HepG2 (cell line): Measurements from ENCODE around the gene C20orf204. TPM values are rescaled to one million over a fixed set of nuclear protein-coding genes. Genes with fewer than 3 reads are reported as not detected.

Experiments used
- CEBPB ChIP-seq: IDR thresholded peaks from 2 replicates; pipeline ENCODE4 v1.6.1; 2011; ENCODE audit warnings: low read depth, low read length, improper control_type of control experiment, borderline replicate concordance
- DMAP1 ChIP-seq: IDR thresholded peaks from 2 replicates; pipeline ENCODE4 v1.6.1; 2016
- ELF1 ChIP-seq: sonication (generic); formaldehyde crosslinking; IDR thresholded peaks from 2 replicates; pipeline ENCODE4 v1.4.0; 2020; ENCODE audit warnings: missing genetic modification reagents
- ELF3 ChIP-seq: IDR thresholded peaks from 2 replicates; pipeline ENCODE4 v1.6.1; 2016; ENCODE audit warnings: missing genetic modification reagents, missing compliant biosample characterization
- HMG20B ChIP-seq: conservative IDR thresholded peaks from 2 replicates; pipeline ENCODE4 v1.6.1; 2016; ENCODE audit warnings: missing genetic modification reagents, missing compliant biosample characterization
- HNF1B ChIP-seq: sonication (generic); formaldehyde crosslinking; IDR thresholded peaks from 2 replicates; pipeline ENCODE4 v1.5.1; 2020; ENCODE audit warnings: mild to moderate bottlenecking, moderate library complexity, missing genetic modification reagents
- HNF4A ChIP-seq: sonication (generic); formaldehyde crosslinking; IDR thresholded peaks from 2 replicates; pipeline ENCODE4 v1.4.0; 2020; ENCODE audit warnings: missing genetic modification reagents
- IRF2 ChIP-seq: IDR thresholded peaks from 2 replicates; pipeline ENCODE4 v1.6.1; 2018; ENCODE audit warnings: missing genetic modification reagents, missing compliant biosample characterization
- KDM1A ChIP-seq: IDR thresholded peaks from 2 replicates; pipeline ENCODE4 v1.6.1; 2016; ENCODE audit warnings: missing compliant biosample characterization
- KDM5B ChIP-seq: sonication (generic); formaldehyde crosslinking; IDR thresholded peaks from 2 replicates; pipeline ENCODE4 v1.4.0; 2020; ENCODE audit warnings: missing genetic modification reagents, mild to moderate bottlenecking, borderline replicate concordance
- MED1 ChIP-seq: sonication (generic); formaldehyde crosslinking; IDR thresholded peaks from 2 replicates; pipeline ENCODE4 v1.4.0; 2020; ENCODE audit warnings: missing genetic modification reagents
- NFKB2 ChIP-seq: sonication (generic); formaldehyde crosslinking; IDR thresholded peaks from 2 replicates; pipeline ENCODE4 v1.4.0; 2020; ENCODE audit warnings: missing genetic modification reagents, borderline replicate concordance
- PAF1 ChIP-seq: IDR thresholded peaks from 2 replicates; pipeline ENCODE4 v1.6.1; 2016; ENCODE audit warnings: missing genetic modification reagents, missing compliant biosample characterization
- PHF21A ChIP-seq: sonication (generic); formaldehyde crosslinking; IDR thresholded peaks from 2 replicates; pipeline ENCODE4 v1.5.0; 2020; ENCODE audit warnings: mild to moderate bottlenecking, missing genetic modification reagents
- SMC3 ChIP-seq: IDR thresholded peaks from 2 replicates; pipeline ENCODE4 v1.6.1; 2011; ENCODE audit warnings: low read length, improper control_type of control experiment
- TP53 ChIP-seq: sonication (generic); formaldehyde crosslinking; conservative IDR thresholded peaks from 2 replicates; pipeline ENCODE4 v1.4.0; 2020; ENCODE audit warnings: missing genetic modification reagents
- UBTF ChIP-seq: sonication (generic); formaldehyde crosslinking; IDR thresholded peaks from 2 replicates; pipeline ENCODE4 v1.4.0; 2020; ENCODE audit warnings: mild to moderate bottlenecking, missing genetic modification reagents
- ZFP36L1 ChIP-seq: sonication (generic); formaldehyde crosslinking; IDR thresholded peaks from 2 replicates; pipeline ENCODE4 v1.8.0; 2022; ENCODE audit warnings: mild to moderate bottlenecking, missing genetic modification reagents, moderate library complexity
- ZFP41 ChIP-seq: sonication (generic); formaldehyde crosslinking; IDR thresholded peaks from 2 replicates; pipeline ENCODE4 v1.4.0; 2020; ENCODE audit warnings: mild to moderate bottlenecking, missing genetic modification reagents, borderline replicate concordance
- ZMAT3 ChIP-seq: sonication (generic); formaldehyde crosslinking; conservative IDR thresholded peaks from 2 replicates; pipeline ENCODE4 v1.7.0; 2021; ENCODE audit warnings: missing genetic modification reagents
- ZNF431 ChIP-seq: sonication (generic); formaldehyde crosslinking; IDR thresholded peaks from 2 replicates; pipeline ENCODE4 v1.9.0; 2022; ENCODE audit warnings: missing genetic modification reagents, low read depth, mild to moderate bottlenecking, borderline replicate concordance
- ZNF550 ChIP-seq: sonication (generic); formaldehyde crosslinking; IDR thresholded peaks from 2 replicates; pipeline ENCODE4 v1.4.0; 2020; ENCODE audit warnings: mild to moderate bottlenecking, missing genetic modification reagents, borderline replicate concordance
- ZNF639 ChIP-seq: conservative IDR thresholded peaks from 2 replicates; pipeline ENCODE4 v1.6.1; 2018; ENCODE audit warnings: missing genetic modification reagents
- ZNF660 ChIP-seq: sonication (generic); formaldehyde crosslinking; IDR thresholded peaks from 2 replicates; pipeline ENCODE4 v1.5.1; 2020; ENCODE audit warnings: mild to moderate bottlenecking, low read depth, missing genetic modification reagents, borderline replicate concordance
- ZNF776 ChIP-seq: sonication (generic); formaldehyde crosslinking; IDR thresholded peaks from 2 replicates; pipeline ENCODE4 v1.4.0; 2020; ENCODE audit warnings: mild to moderate bottlenecking, missing genetic modification reagents
- ZNF792 ChIP-seq: IDR thresholded peaks from 2 replicates; pipeline ENCODE4 v1.6.1; 2016
- ZSCAN12 ChIP-seq: sonication (generic); formaldehyde crosslinking; IDR thresholded peaks from 2 replicates; pipeline ENCODE4 v1.9.0; 2021; ENCODE audit warnings: mild to moderate bottlenecking, missing genetic modification reagents
- polyA plus RNA-seq, 8 experiments: library from polyadenylated mRNA; depleted of rRNA in 3 of 8; stranded (reverse) in 7 of 8; unstranded in 1 of 8; fragments of >200 nt; fragmentation: Illumina TruSeq in 4 of 8; extraction: Trizol in 4 of 8; gene quantifications; 2 replicates each; pipeline versions ENCODE4 v1.2.1 to v1.2.3, GENCODE V29; 2011 to 2016; ENCODE audit warnings: low read depth in 4 of 8, missing spikeins in 1 of 8, mixed read lengths in 1 of 8; ENCODE audit not compliant: insufficient read depth in 1 of 8
- total RNA-seq, 5 experiments: library from RNA; depleted of rRNA; stranded (reverse); fragments of >200 nt; fragmentation: Illumina TruSeq; extraction: Trizol; gene quantifications; 2 replicates each; pipeline ENCODE4 v1.2.3, GENCODE V29; 2016; ENCODE audit warnings: low read depth in 1 of 5

Gene C20orf204
- total and polyA plus RNA-seq, 2 of the 13 experiments (the other 11 are each of a cell fraction or from before 2014, with no cell fraction given), result 22.1 to 80.0 TPM

- TF ChIP-seq IRF2 (CRISPR knock-in tag) (0 out of 2 replicates have a peak, but pooled peaks have one; percentile 19), MED1 (CRISPR knock-in tag) (peak; percentile 68), ZNF660 (CRISPR knock-in tag) (no peak), ZSCAN12 (CRISPR knock-in tag) (no peak), NFKB2 (CRISPR knock-in tag) (0 out of 2 replicates have a peak, but pooled peaks have one; percentile 63), ZNF550 (CRISPR knock-in tag) (peak; percentile 74), ZFP36L1 (CRISPR knock-in tag) (0 out of 2 replicates have a peak, but pooled peaks have one; percentile 55), SMC3 (no peak), ZNF431 (CRISPR knock-in tag) (no peak), ZNF776 (CRISPR knock-in tag) (peak; percentile 70; the same call in 1 of the 2 replicates), PHF21A (peak; percentile 51), HNF1B (CRISPR knock-in tag) (peak; percentile 37; the same call in 1 of the 2 replicates), ZNF792 (CRISPR knock-in tag) (no peak; the same call in 1 of the 2 replicates), KDM1A (no peak), ZFP41 (CRISPR knock-in tag) (peak; percentile 81), PAF1 (peak; percentile 69), DMAP1 (CRISPR knock-in tag) (0 out of 2 replicates have a peak, but pooled peaks have one; percentile 44), ZNF639 (CRISPR knock-in tag) (no peak), HMG20B (CRISPR knock-in tag) (no peak), ZMAT3 (peak; percentile 15; the same call in 1 of the 2 replicates), KDM5B (CRISPR knock-in tag) (peak; percentile 64), CEBPB (no peak), HNF4A (CRISPR knock-in tag) (peak; percentile 88), UBTF (CRISPR knock-in tag) (peak; percentile 72), TP53 (CRISPR knock-in tag) (no peak), ELF1 (no peak), ELF3 (CRISPR knock-in tag) (0 out of 2 replicates have a peak, but pooled peaks have one; percentile 15)
Observed at GRCh38 chr20:64065062-64065973, 29.3 kb downstream of the C20orf204 start (continued).
